Activated naive CD4-positive, alpha-beta T cell treated with anti-CD3 and anti-CD28 coated beads, Interleukin-2, amount 50 U/mL, for 16 hours (primary cell): ENCODE data around the gene TOMM40.

Source experiments
- DNase-seq: peaks from one replicate; pipeline ENCODE4 v3.0.0-alpha.2; 2020

The TOMM40 gene

GRCh38 chr19:44931541-44931940 lies 40.5 kb downstream of the TOMM40 start:
- no peak for DNase-seq

- no peak for DNase-seq
Observed at GRCh38 chr19:44939668-44940067, 48.6 kb downstream of the TOMM40 start.

GRCh38 chr19:44942067-44942571 lies 51.1 kb downstream of the TOMM40 start, which contains the start of gene APOC4:
Gene APOC4, plus strand, starts transcription at chr19:44942237. Its CDS starts 41 bp downstream, at chr19:44942278.
- no peak for DNase-seq

GRCh38 chr19:44943801-44944249 lies 52.8 kb downstream of the TOMM40 start:
- no peak for DNase-seq

GRCh38 chr19:44947041-44947581 lies 56.1 kb downstream of the TOMM40 start:
- DNase-seq: no peak

- no peak for DNase-seq
Observed at GRCh38 chr19:44948237-44948636, 57.2 kb downstream of the TOMM40 start.

GRCh38 chr19:44948763-44949374 lies 57.8 kb downstream of the TOMM40 start:
- DNase-seq: no peak

GRCh38 chr19:44949550-44949949 lies 58.5 kb downstream of the TOMM40 start:
- DNase-seq: no peak

- peak; percentile 57 for DNase-seq
Observed at GRCh38 chr19:44951179-44952159, 60.4 kb downstream of the TOMM40 start.
